AG09319 (cell line): ENCODE results near the gene CNN1.
"Not testable (repeated sequence)": the region's sequence is repeated elsewhere in the genome, so short reads cannot be mapped to it uniquely, and the experiment has no call there.

Experiments used
- DNase-seq: peaks from one replicate; pipeline ENCODE4 v3.0.0-alpha.2; 2010; ENCODE audit warnings: low read depth; ENCODE audit errors: extremely low read depth
- CTCF ChIP-seq: IDR thresholded peaks from 2 replicates; pipeline ENCODE4 v1.5.1; 2011; ENCODE audit warnings: low read depth, mild to moderate bottlenecking, inconsistent platforms, low read length, moderate library complexity

Gene CNN1

DNA sequence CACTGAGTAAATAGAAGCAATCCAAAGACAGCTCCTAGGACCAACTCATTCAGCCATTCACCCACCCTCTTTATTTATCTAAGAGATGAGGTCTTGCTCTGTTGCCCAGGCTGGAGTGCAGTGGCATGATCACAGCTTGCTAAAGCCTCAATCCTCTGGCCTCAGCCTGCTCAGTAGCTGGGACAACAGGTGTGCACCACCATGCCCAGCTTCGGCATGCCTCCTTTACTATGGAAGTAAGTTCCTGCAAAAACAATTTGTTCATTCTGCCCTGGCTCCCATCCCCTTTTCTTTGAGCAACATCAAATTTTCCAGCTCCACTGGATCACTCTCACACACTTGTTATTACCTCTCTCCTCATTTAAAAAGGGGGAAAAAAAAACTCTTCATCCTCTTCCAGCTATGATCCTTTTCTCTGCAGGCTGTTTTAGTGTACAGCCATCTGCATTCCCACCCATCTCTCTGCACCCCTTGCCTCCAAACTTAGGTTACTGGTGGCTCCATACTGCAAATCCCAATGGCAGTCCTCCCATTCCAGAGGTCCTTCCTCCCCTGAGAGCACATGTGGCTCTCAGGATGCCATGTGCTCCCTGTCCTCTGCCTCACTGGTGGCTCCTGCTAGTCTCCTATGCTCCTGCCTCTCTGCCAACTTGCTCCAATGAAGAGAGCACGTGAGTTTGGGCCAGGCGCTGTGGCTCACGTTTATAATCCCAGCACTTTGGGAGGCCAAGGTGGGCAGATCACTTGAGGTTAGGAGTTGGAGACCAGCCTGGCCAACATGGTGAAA, 18.2 kb downstream of the CNN1 start:
- TF ChIP-seq CTCF = no peak
- no peak for DNase-seq

DNA sequence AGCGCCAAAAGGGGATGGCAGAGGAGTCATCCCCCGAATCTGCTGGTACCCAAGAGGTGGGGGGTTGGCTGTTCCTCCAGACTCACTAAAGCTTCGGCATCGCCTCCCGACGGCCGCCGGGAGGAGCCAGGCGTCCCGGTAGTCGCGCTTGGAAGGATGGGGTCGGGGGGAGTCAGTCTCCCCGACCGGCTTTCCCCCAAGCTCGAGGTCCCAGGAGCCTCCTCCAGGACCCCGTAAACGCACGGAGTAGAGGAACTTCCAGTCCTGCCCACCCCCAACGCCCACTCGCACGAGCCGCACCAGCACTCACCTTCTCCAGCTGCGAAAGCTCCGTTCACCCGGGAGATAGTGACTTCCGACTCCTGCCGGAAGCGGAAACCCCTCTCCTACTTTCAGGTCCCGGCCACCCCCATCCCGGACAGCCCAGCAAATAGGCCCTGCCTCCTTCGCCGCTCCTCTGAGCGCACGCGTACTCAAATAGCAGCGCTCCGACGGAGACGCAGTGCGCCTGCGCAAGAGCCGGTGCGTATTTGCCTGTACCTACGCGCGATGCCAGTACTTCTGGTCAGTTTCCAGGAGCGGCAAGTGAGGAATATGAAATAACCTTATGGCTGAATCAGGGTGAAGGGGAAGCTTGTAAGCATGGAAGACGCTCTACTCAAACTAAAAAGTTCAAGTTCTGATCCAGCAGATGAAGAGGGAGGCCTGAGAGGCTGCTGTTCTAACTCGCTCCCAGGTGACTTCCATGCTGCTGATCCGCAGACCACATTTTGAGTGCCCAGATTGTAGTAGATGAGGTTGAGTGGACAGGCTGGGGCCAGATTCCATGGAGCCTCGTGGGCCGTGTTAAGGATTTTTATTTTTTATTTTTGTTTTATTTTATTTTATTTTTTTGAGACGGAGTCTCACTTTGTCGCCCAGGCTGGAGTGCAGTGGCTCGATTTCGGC, 20.5 kb downstream of the CNN1 start, which contains the start of gene ELOF1:
ELOF1 (minus strand) TSS at position 350 of the 948 bp plus-strand sequence. CDS start 4,883 bp downstream, outside the sequence.
- peak; percentile 27 for TF ChIP-seq CTCF
- peak; percentile 95 for DNase-seq

- peak; percentile 67 for TF ChIP-seq CTCF
- peak; percentile 40 for DNase-seq
These were observed 21.9 kb downstream of the CNN1 start for GRCh38 chr19:11560404-11561051.

GRCh38 chr19:11563532-11563931, 24.9 kb downstream of the CNN1 start:
- DNase-seq = no peak
- TF ChIP-seq CTCF = no peak

- not testable (repeated sequence) for DNase-seq
These were observed 25.6 kb downstream of the CNN1 start for GRCh38 chr19:11564082-11564807.

DNA sequence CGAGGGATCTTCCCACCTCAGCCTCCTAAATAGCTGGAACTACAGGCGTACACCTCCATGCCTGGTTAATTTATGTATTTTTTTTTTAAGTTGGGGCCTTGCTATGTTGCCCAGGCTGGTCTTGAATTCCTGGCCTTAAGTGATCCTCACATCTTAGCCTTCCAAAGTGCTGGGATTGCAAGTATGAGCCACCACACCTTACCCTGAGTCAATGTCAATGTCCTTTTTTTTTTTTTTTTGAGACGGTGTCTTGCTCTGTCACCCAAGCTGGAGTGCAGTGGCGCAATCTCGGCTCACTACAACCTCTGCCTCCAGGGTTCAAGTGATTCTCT, 27.0 kb downstream of the CNN1 start:
- DNase-seq = not testable (repeated sequence)

GRCh38 chr19:11566164-11566563, 27.5 kb downstream of the CNN1 start:
- DNase-seq = no peak
- no peak for TF ChIP-seq CTCF
